ENCODE results near the gene HNMT.

DNA sequence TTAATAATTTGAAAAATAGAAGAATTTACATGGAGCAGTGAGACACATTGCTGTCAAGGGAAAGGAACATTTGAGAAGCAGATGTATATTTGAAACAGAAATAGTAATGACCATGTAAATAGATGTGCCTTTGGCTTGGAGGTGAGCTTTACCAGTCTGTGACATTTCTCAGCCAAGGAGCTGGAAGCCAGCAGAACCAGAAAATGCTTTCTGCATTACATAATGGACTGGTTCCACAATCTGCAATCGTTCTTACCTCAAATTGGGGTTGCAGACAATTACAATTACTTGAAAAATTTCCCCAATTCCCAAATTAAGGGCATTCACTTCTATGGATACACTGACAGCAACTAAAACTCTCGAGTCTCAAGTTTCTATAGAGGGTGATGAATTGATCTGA lies 59.7 kb downstream of the HNMT start:
- TF ChIP-seq POLR2A (IDR thresholded peaks at IDR 0.05) = no peak
- TF ChIP-seq, protein P1, sequence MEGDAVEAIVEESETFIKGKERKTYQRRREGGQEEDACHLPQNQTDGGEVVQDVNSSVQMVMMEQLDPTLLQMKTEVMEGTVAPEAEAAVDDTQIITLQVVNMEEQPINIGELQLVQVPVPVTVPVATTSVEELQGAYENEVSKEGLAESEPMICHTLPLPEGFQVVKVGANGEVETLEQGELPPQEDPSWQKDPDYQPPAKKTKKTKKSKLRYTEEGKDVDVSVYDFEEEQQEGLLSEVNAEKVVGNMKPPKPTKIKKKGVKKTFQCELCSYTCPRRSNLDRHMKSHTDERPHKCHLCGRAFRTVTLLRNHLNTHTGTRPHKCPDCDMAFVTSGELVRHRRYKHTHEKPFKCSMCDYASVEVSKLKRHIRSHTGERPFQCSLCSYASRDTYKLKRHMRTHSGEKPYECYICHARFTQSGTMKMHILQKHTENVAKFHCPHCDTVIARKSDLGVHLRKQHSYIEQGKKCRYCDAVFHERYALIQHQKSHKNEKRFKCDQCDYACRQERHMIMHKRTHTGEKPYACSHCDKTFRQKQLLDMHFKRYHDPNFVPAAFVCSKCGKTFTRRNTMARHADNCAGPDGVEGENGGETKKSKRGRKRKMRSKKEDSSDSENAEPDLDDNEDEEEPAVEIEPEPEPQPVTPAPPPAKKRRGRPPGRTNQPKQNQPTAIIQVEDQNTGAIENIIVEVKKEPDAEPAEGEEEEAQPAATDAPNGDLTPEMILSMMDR (IDR thresholded peaks at IDR 0.05) = no peak

All from heart left ventricle (tissue), 13 donors.